DOHH2 (cell line): ENCODE data around the gene REG1B.

Experiments
- CTCF ChIP-seq: fragments of 200-600 bp; sonication (generic); IDR thresholded peaks from one replicate; pipeline ENCODE4 v1.5.1; 2014; ENCODE audit warnings: antibody characterized with exemption, mild to moderate bottlenecking, low read depth, low read length; ENCODE audit not compliant: poor library complexity, severe bottlenecking
- EZH2phosphoT487 ChIP-seq: fragments of 200-600 bp; sonication (generic); IDR thresholded peaks from 2 replicates; pipeline ENCODE4 v1.6.1; 2017; ENCODE audit warnings: borderline replicate concordance, mild to moderate bottlenecking, antibody characterized with exemption, low read length, moderate library complexity, mixed read lengths

DNA sequence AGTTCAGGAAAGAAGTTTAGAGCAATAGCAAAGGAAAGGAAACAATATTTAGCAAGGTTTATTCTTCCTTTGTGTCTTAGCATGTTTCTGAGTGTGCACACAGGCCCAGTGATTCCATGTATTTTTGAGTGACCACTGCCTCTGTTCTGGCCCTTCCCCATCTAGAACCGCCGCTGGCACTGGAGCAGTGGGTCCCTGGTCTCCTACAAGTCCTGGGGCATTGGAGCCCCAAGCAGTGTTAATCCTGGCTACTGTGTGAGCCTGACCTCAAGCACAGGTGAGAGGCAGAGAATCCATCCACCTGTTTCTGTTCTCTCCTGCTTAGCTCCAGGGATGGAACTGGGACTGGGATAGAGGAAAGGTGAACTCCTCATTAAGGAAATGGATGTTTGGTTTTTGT, 34.9 kb upstream of the REG1B start:
- TF ChIP-seq CTCF (no peak), EZH2phosphoT487 (no peak)
